ENCODE results near the gene TMEM79.

Gene TMEM79

DNA sequence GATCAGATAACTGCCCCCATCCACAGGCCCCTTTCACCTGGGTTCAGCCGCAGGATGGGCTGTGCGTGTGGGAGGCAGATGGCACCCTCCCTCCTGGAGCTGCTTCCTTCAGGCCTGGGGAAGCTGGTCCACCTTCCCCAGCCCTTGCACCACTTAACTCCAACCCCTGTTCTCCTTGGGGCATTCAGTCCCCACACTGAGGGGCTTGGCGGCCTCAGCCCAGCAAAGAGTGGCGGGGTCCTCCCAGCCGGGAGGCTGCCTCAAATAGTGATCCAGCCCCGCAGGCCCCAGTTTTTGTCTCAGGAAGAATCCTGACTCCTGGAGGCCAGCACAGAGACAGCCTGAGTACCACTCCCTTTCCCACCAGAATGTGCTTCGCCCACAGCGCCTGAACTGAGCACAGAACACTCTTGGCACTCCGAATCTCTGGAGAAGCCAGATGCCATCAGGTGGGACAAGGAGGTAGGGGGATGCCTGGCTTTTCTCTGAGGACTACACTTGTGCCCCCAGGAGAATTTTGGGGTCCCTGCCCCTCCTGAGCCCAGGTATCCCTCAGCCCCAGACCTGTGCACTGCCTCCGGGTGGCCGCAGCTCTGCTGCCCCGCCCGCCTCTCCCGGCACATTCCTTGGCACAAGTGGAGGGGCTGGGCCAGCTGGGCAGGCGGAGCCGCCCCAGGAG is 37.2 kb upstream of the TMEM79 start:
- no peak overlapping the region for H3K27ac ChIP-seq (ENCODE audit: low read length)

DNA sequence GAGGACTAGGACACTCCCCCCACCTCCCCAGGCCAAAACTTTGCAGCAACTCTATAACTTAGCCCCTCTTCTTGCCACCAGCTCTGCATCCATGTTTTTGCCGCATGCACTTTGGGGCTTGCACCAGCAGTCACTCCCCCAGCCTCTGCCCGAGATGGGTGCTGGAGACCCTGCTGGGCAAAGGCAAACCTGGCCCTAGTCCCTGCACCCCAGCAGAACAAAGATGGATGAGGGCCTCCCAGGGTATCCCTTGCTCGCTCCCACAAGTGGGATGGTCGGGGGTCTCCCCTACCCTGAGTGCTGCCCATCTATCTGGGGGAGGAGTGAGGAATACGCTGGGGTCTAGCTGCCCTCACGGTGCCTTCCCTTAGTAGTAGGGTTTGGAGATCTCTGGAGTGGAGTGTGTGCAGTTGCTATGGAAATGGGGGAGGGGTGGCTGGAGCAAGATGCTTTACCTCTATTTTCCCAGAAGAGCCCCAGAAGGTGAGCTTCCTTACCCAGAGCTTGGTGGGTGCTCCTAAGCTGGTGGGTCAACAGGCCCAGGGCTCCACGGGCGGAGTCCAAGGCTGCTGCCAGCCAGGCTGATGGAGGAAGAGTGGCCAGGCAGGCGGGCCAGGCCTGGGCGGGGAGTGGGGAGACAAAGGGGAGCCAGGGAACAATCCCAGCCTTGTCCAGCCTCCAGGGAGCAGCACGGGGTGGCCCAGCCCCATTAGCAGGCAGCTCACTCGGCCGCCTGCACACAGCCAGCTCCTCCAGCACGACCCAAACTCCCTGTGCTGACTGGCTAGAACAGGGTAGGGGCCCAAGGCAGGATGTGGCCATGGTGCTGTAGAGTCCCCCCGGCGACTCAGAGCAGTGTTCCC is 36.4 kb upstream of the TMEM79 start, which contains the start of gene PAQR6:
Gene PAQR6 (minus strand): TSS at position 597 of the 863 bp plus-strand sequence. CDS start 1,325 bp downstream, outside the sequence.
- Histone ChIP-seq H3K27me3 (ENCODE audit: control insufficient read depth, insufficient read depth, low read length) (no peaks in the 10 kb centered on the region), H3K27ac (ENCODE audit: low read length) (no peak within 1 kb of the TSS), H3K4me3 (ENCODE audit: low read length) (no peak within 1 kb of the TSS), H3K36me3 (ENCODE audit: control insufficient read depth, insufficient read depth, low read length) (peaks cover 32% of the 10 kb centered on the region), H3K9me3 (ENCODE audit: control insufficient read depth, insufficient read depth, low read length) (no peaks in the 10 kb centered on the region), H3K4me1 (ENCODE audit: control insufficient read depth, insufficient read depth, low read length) (peaks cover 14% of the 10 kb centered on the region; the same call in 1 of the 2 replicates)
- no CpG with 5 or more reads among the region's 16 CpGs for WGBS (ENCODE audit: insufficient coverage, insufficient read length)
- no peak for DNase-seq (ENCODE audit: low read depth, low spot score)

More for the DNA sequence above, 37.2 kb upstream of the TMEM79 start:
- Histone ChIP-seq H3K36me3 (ENCODE audit: control insufficient read depth, insufficient read depth, low read length) (peaks cover 24% of the 10 kb centered on the region), H3K9me3 (ENCODE audit: control insufficient read depth, insufficient read depth, low read length) (no peaks in the 10 kb centered on the region), H3K27me3 (ENCODE audit: control insufficient read depth, insufficient read depth, low read length) (no peaks in the 10 kb centered on the region), H3K4me1 (ENCODE audit: control insufficient read depth, insufficient read depth, low read length) (peaks cover 14% of the 10 kb centered on the region; the same call in 1 of the 2 replicates), H3K4me3 (ENCODE audit: low read length) (no peak overlapping the region)
- DNase-seq (ENCODE audit: low read depth, low spot score) = no peak
- WGBS (ENCODE audit: insufficient coverage, insufficient read length) = no CpG with 5 or more reads among the region's 16 CpGs

DNA sequence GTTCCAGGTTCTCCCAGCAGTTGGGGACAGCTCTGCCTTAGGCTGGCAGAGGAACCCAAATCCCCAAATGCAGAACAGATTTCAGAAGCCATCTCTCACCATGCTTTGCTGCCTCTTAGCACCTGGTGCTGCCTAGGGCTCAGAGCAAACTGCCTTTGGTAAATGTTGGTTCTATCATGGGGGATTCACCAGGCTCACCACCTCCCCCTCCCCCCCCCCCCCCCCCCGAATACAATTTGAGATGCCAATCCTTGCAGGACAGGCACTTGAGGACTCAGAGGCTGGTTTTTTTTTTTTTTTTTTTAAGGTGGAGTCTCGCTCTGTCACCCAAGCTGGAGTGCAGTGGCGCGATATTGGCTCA is 35.8 kb upstream of the TMEM79 start:
- DNase-seq (ENCODE audit: low read depth, low spot score) = no peak
- H3K4me3 ChIP-seq (ENCODE audit: low read length) = no peak overlapping the region
- H3K27ac ChIP-seq (ENCODE audit: low read length) = no peak overlapping the region
- H3K4me1 ChIP-seq (ENCODE audit: control insufficient read depth, insufficient read depth, low read length) = peaks cover 14% of the 10 kb centered on the region; the same call in 1 of the 2 replicates
- no peaks in the 10 kb centered on the region for H3K9me3 ChIP-seq (ENCODE audit: control insufficient read depth, insufficient read depth, low read length)
- no peaks in the 10 kb centered on the region for H3K27me3 ChIP-seq (ENCODE audit: control insufficient read depth, insufficient read depth, low read length)
- no CpG with 5 or more reads among the region's 4 CpGs for WGBS (ENCODE audit: insufficient coverage, insufficient read length)
- peaks cover 35% of the 10 kb centered on the region for H3K36me3 ChIP-seq (ENCODE audit: control insufficient read depth, insufficient read depth, low read length)

- Histone ChIP-seq H3K4me3 (ENCODE audit: low read length) (no peak overlapping the region), H3K27me3 (ENCODE audit: control insufficient read depth, insufficient read depth, low read length) (no peaks in the 10 kb centered on the region), H3K4me1 (ENCODE audit: control insufficient read depth, insufficient read depth, low read length) (peaks cover 14% of the 10 kb centered on the region; the same call in 1 of the 2 replicates), H3K27ac (ENCODE audit: low read length) (no peak overlapping the region), H3K36me3 (ENCODE audit: control insufficient read depth, insufficient read depth, low read length) (peaks cover 42% of the 10 kb centered on the region), H3K9me3 (ENCODE audit: control insufficient read depth, insufficient read depth, low read length) (no peaks in the 10 kb centered on the region)
- WGBS (ENCODE audit: insufficient coverage, insufficient read length) = no CpG with 5 or more reads among the region's 5 CpGs
- no peak for DNase-seq (ENCODE audit: low read depth, low spot score)
Observed at GRCh38 chr1:156249593-156249992, 34.5 kb upstream of the TMEM79 start.

DNA sequence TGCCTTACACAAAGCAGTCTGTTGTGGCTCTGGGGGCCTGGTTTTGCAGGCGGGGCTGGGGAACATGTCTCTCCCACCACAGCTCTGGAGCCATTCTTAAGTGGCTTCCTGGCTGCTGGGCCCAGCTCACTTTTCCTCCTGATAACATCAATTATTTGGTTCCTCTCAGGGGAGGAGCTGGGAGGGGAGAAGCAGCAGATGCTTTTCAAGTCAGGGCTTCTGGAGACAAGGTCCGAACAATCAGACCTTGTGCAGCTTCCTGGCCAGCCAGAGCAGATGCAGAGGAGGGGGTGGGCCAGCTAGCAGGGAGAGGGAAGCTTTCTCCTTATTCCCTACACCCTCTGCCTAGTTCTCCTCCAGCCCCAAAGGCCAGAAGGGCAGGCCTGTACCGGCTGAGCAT is 32.6 kb upstream of the TMEM79 start:
- no peak overlapping the region for H3K4me3 ChIP-seq (ENCODE audit: low read length)
- no peak overlapping the region for H3K27ac ChIP-seq (ENCODE audit: low read length)
- H3K9me3 ChIP-seq (ENCODE audit: control insufficient read depth, insufficient read depth, low read length) = no peaks in the 10 kb centered on the region
- H3K4me1 ChIP-seq (ENCODE audit: control insufficient read depth, insufficient read depth, low read length) = 0 out of 2 replicates have a peak, but pooled peaks cover 5% of the 10 kb centered on the region
- DNase-seq (ENCODE audit: low read depth, low spot score) = no peak
- no peaks in the 10 kb centered on the region for H3K27me3 ChIP-seq (ENCODE audit: control insufficient read depth, insufficient read depth, low read length)
- WGBS (ENCODE audit: insufficient coverage, insufficient read length) = no CpG with 5 or more reads among the region's 3 CpGs
- H3K36me3 ChIP-seq (ENCODE audit: control insufficient read depth, insufficient read depth, low read length) = peaks cover 46% of the 10 kb centered on the region

- no peaks in the 10 kb centered on the region for H3K27me3 ChIP-seq (ENCODE audit: control insufficient read depth, insufficient read depth, low read length)
- no peaks in the 10 kb centered on the region for H3K9me3 ChIP-seq (ENCODE audit: control insufficient read depth, insufficient read depth, low read length)
- H3K27ac ChIP-seq (ENCODE audit: low read length) = no peak overlapping the region
- WGBS (ENCODE audit: insufficient coverage, insufficient read length) = no CpG with 5 or more reads among the region's 3 CpGs
- peaks cover 58% of the 10 kb centered on the region for H3K36me3 ChIP-seq (ENCODE audit: control insufficient read depth, insufficient read depth, low read length)
- DNase-seq (ENCODE audit: low read depth, low spot score) = no peak
- no peaks in the 10 kb centered on the region for H3K4me1 ChIP-seq (ENCODE audit: control insufficient read depth, insufficient read depth, low read length)
- no peak overlapping the region for H3K4me3 ChIP-seq (ENCODE audit: low read length)
Observed at GRCh38 chr1:156253634-156254033, 30.5 kb upstream of the TMEM79 start.

DNA sequence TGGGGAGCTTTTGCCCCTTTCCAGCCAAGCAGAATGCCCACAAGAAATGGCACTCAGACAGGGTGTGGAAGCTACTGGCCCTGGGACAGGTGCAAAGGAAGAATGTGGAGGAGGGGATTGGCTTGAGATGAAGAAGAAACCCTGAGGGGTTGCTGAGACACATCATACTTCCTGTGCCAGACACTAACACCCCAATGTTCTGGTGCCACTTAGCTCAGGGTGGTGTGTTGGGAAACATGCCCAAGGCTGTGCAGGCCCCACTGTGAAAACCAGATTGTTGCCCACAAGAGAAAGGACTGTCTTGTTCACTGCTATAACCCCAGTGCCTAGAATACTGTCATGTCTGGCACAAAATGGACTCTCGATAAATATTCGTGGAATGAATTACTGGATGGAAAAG is 26.4 kb upstream of the TMEM79 start:
- no CpG with 5 or more reads among the region's 2 CpGs for WGBS (ENCODE audit: insufficient coverage, insufficient read length)

DNA sequence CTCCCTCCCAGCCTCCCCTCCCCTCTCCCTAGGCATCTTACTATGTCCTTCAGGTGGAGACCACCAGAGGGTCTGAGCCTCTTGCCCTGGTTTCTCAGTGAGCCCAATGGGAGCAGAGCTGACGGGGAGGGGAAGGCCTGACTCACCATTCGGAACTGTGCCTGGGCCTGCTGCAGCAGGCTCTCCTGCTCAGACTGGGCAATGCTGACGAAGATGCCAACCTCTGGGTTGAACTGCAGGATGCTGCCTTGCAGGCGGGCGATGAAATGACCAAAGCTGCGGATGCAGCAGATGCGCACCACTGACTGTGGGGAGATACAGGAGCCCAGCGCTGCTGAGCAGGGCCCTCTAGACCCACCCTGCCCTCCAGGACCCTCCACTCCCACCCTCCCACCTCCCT is 25.3 kb upstream of the TMEM79 start:
- peaks cover 51% of the 10 kb centered on the region for H3K36me3 ChIP-seq (ENCODE audit: control insufficient read depth, insufficient read depth, low read length)
- no peaks in the 10 kb centered on the region for H3K9me3 ChIP-seq (ENCODE audit: control insufficient read depth, insufficient read depth, low read length)
- WGBS (ENCODE audit: insufficient coverage, insufficient read length) = no CpG with 5 or more reads among the region's 8 CpGs
- H3K4me3 ChIP-seq (ENCODE audit: low read length) = no peak overlapping the region
- no peak overlapping the region for H3K27ac ChIP-seq (ENCODE audit: low read length)
- no peaks in the 10 kb centered on the region; the same call in 1 of the 2 replicates for H3K27me3 ChIP-seq (ENCODE audit: control insufficient read depth, insufficient read depth, low read length)
- no peaks in the 10 kb centered on the region for H3K4me1 ChIP-seq (ENCODE audit: control insufficient read depth, insufficient read depth, low read length)
- no peak for DNase-seq (ENCODE audit: low read depth, low spot score)

More for the DNA sequence above, 26.4 kb upstream of the TMEM79 start:
- H3K9me3 ChIP-seq (ENCODE audit: control insufficient read depth, insufficient read depth, low read length) = no peaks in the 10 kb centered on the region
- H3K4me1 ChIP-seq (ENCODE audit: control insufficient read depth, insufficient read depth, low read length) = no peaks in the 10 kb centered on the region
- DNase-seq (ENCODE audit: low read depth, low spot score) = no peak
- H3K27me3 ChIP-seq (ENCODE audit: control insufficient read depth, insufficient read depth, low read length) = no peaks in the 10 kb centered on the region; the same call in 1 of the 2 replicates
- no peak overlapping the region for H3K4me3 ChIP-seq (ENCODE audit: low read length)
- no peak overlapping the region for H3K27ac ChIP-seq (ENCODE audit: low read length)
- peaks cover 53% of the 10 kb centered on the region for H3K36me3 ChIP-seq (ENCODE audit: control insufficient read depth, insufficient read depth, low read length)

GRCh38 chr1:156259805-156260204 is 24.3 kb upstream of the TMEM79 start:
- H3K36me3 ChIP-seq (ENCODE audit: control insufficient read depth, insufficient read depth, low read length) = peaks cover 52% of the 10 kb centered on the region
- no peak overlapping the region for H3K27ac ChIP-seq (ENCODE audit: low read length)
- no CpG with 5 or more reads among the region's 3 CpGs for WGBS (ENCODE audit: insufficient coverage, insufficient read length)

GRCh38 chr1:156260896-156261295 is 23.2 kb upstream of the TMEM79 start:
- Histone ChIP-seq H3K36me3 (ENCODE audit: control insufficient read depth, insufficient read depth, low read length) (peaks cover 61% of the 10 kb centered on the region), H3K4me3 (ENCODE audit: low read length) (no peak overlapping the region), H3K27me3 (ENCODE audit: control insufficient read depth, insufficient read depth, low read length) (no peaks in the 10 kb centered on the region; the same call in 1 of the 2 replicates), H3K4me1 (ENCODE audit: control insufficient read depth, insufficient read depth, low read length) (no peaks in the 10 kb centered on the region), H3K9me3 (ENCODE audit: control insufficient read depth, insufficient read depth, low read length) (no peaks in the 10 kb centered on the region), H3K27ac (ENCODE audit: low read length) (no peak overlapping the region)
- WGBS (ENCODE audit: insufficient coverage, insufficient read length) = no CpG with 5 or more reads among the region's 2 CpGs
- no peak for DNase-seq (ENCODE audit: low read depth, low spot score)

More at GRCh38 chr1:156259805-156260204, 24.3 kb upstream of the TMEM79 start:
- Histone ChIP-seq H3K4me1 (ENCODE audit: control insufficient read depth, insufficient read depth, low read length) (no peaks in the 10 kb centered on the region), H3K9me3 (ENCODE audit: control insufficient read depth, insufficient read depth, low read length) (no peaks in the 10 kb centered on the region), H3K4me3 (ENCODE audit: low read length) (no peak overlapping the region), H3K27me3 (ENCODE audit: control insufficient read depth, insufficient read depth, low read length) (no peaks in the 10 kb centered on the region; the same call in 1 of the 2 replicates)
- no peak for DNase-seq (ENCODE audit: low read depth, low spot score)
